K562 (cell line): ENCODE data around the gene ECSIT. TPM values are rescaled to one million over a fixed set of nuclear protein-coding genes. Genes with fewer than 3 reads are reported as not detected.

Experiments
- BACH1 ChIP-seq: fragments of 200-800 bp; sonication (Bioruptor generic); IDR thresholded peaks from 2 replicates; pipeline ENCODE4 v1.6.1; 2016; ENCODE audit warnings: missing genetic modification characterization, missing compliant biosample characterization
- CTBP1 ChIP-seq: fragments of 450-650 bp; IDR thresholded peaks from 2 replicates; pipeline ENCODE4 v1.6.1; 2016; ENCODE audit warnings: borderline replicate concordance
- DPF2 ChIP-seq: fragments of 450-650 bp; IDR thresholded peaks from 2 replicates; pipeline ENCODE4 v1.6.1; 2016
- E2F1 ChIP-seq: sonication (generic); formaldehyde crosslinking; IDR thresholded peaks from 2 replicates; pipeline ENCODE4 v1.8.1; 2023; ENCODE audit warnings: mild to moderate bottlenecking, missing genetic modification reagents, moderate library complexity
- FOXA3 ChIP-seq, 2 experiments: fragments of 450-650 bp in 1 of 2; sonication (generic) in 1 of 2; formaldehyde crosslinking; IDR thresholded peaks in 1 of 2; conservative IDR thresholded peaks in 1 of 2; 2 replicates each; pipeline versions ENCODE4 v1.4.0 to v1.8.0; 2020 to 2022; ENCODE audit warnings: mild to moderate bottlenecking in 2 of 2, missing genetic modification reagents in 1 of 2
- IRF2 ChIP-seq: sonication (generic); formaldehyde crosslinking; IDR thresholded peaks from 2 replicates; pipeline ENCODE4 v1.8.1; 2022; ENCODE audit warnings: mild to moderate bottlenecking, missing genetic modification reagents
- KDM1A ChIP-seq, 2 experiments: fragments of 450-650 bp; IDR thresholded peaks; 2 replicates each; pipeline ENCODE4 v1.6.1; 2016; ENCODE audit warnings: mild to moderate bottlenecking in 2 of 2
- MYC ChIP-seq, 2 experiments: fragments of 250-450 bp in 1 of 2; sonication (Bioruptor Pico) in 1 of 2; IDR thresholded peaks; 2 replicates each; pipeline versions ENCODE4 v1.5.1 to v1.6.1; 2012 to 2021; ENCODE audit warnings: low read depth in 2 of 2, borderline replicate concordance in 1 of 2, improper control_type of control experiment in 1 of 2, low read length in 1 of 2, mild to moderate bottlenecking in 1 of 2, moderate library complexity in 1 of 2
- PKNOX1 ChIP-seq: fragments of 450-650 bp; IDR thresholded peaks from 2 replicates; pipeline ENCODE4 v1.6.1; 2016
- RNF2 ChIP-seq: sonication (generic); IDR thresholded peaks from 2 replicates; pipeline ENCODE4 v1.6.1; 2016
- SAFB ChIP-seq: fragments of 200-400 bp; formaldehyde crosslinking; IDR thresholded peaks from 2 replicates; pipeline ENCODE4 v1.6.1; 2017; ENCODE audit warnings: low read depth, low read length, borderline replicate concordance
- SAP30 ChIP-seq: fragments of 200-600 bp; sonication (generic); IDR thresholded peaks from 2 replicates; pipeline ENCODE4 v1.6.1; 2012; ENCODE audit warnings: borderline replicate concordance, low read depth, mild to moderate bottlenecking, moderate library complexity, low read length, control low read depth, inconsistent platforms; ENCODE audit not compliant: insufficient read depth, poor library complexity, severe bottlenecking
- SIN3A ChIP-seq, 2 experiments: fragments of 150-350 bp in 1 of 2; IDR thresholded peaks; 2 replicates each; pipeline ENCODE4 v1.6.1; 2011 to 2016; ENCODE audit warnings: borderline replicate concordance in 2 of 2, low read depth in 2 of 2, low read length in 2 of 2, mild to moderate bottlenecking in 2 of 2, moderate library complexity in 2 of 2; ENCODE audit not compliant: control insufficient read depth in 1 of 2
- SMARCA5 ChIP-seq: fragments of 450-650 bp; IDR thresholded peaks from 2 replicates; pipeline ENCODE4 v1.6.1; 2016
- SOX6 ChIP-seq: fragments of 450-650 bp; IDR thresholded peaks from 2 replicates; pipeline ENCODE4 v1.6.1; 2014; ENCODE audit warnings: mild to moderate bottlenecking
- SRSF7 ChIP-seq: fragments of 200-400 bp; formaldehyde crosslinking; optimal IDR thresholded peaks from 2 replicates; pipeline ENCODE3; 2017; ENCODE audit warnings: mild to moderate bottlenecking, low read depth, low read length
- TARDBP ChIP-seq: fragments of 450-650 bp; IDR thresholded peaks from 2 replicates; pipeline ENCODE4 v1.6.1; 2016
- TEAD1 ChIP-seq, 2 experiments: fragments of 450-650 bp in 1 of 2; sonication (generic) in 1 of 2; formaldehyde crosslinking; IDR thresholded peaks; 2 replicates each; pipeline versions ENCODE4 v1.4.0 to v1.8.0; 2020 to 2022; ENCODE audit warnings: mild to moderate bottlenecking in 2 of 2, missing genetic modification reagents in 1 of 2
- ZBTB12 ChIP-seq: fragments of 250-450 bp; sonication (Bioruptor Pico); IDR thresholded peaks from 2 replicates; pipeline ENCODE4 v1.4.0; 2020
- ZBTB7A ChIP-seq: IDR thresholded peaks from 2 replicates; pipeline ENCODE4 v1.6.1; 2011; ENCODE audit warnings: low read depth, mild to moderate bottlenecking, low read length, moderate library complexity, borderline replicate concordance; ENCODE audit not compliant: control insufficient read depth
- polyA plus RNA-seq, 8 experiments: library from polyadenylated mRNA; depleted of rRNA in 4 of 8; stranded (reverse) in 5 of 8; unstranded in 3 of 8; fragments of >200 nt; fragmentation: Nextera tagmentation in 2 of 8; fragmentation: Illumina TruSeq in 1 of 8; extraction: Ambion mirVana in 2 of 8; extraction: Trizol in 1 of 8; gene quantifications; 2 replicates each; pipeline versions ENCODE4 v1.2.1 to v1.2.3, GENCODE V29; 2011 to 2014; ENCODE audit warnings: inconsistent platforms in 1 of 8, missing spikeins in 1 of 8
- total RNA-seq, 7 experiments: library from RNA; depleted of rRNA in 6 of 7; stranded (reverse); fragments of >200 nt in 6 of 7; fragmentation: Illumina TruSeq in 2 of 7; extraction: Trizol in 2 of 7; gene quantifications; 2 replicates each; pipeline versions ENCODE4 v1.2.1 to v1.2.3, GENCODE V29; 2011 to 2021; ENCODE audit warnings: low replicate concordance in 1 of 7
- TF ChIP-seq, protein P1 (sequence below): sonication (generic); formaldehyde crosslinking; IDR thresholded peaks from 2 replicates; pipeline ENCODE4 v1.5.0; 2020; ENCODE audit warnings: missing genetic modification reagents
- TF ChIP-seq, protein P2 (sequence below): fragments of 450-650 bp; formaldehyde crosslinking; IDR thresholded peaks from 2 replicates; pipeline ENCODE4 v1.4.0; 2020; ENCODE audit warnings: mild to moderate bottlenecking

The ECSIT gene
- total and polyA plus RNA-seq, 9 of the 15 experiments (the other 6 are each of a cell fraction or from before 2014, with no cell fraction given): 1.1 to 82.5 (median 43.9) TPM

GRCh38 chr19:11479090-11479897 lies 49.6 kb downstream of the ECSIT start (continued):
- TF ChIP-seq SRSF7 (no peak), BACH1 (tag) (no peak), SOX6 (0 out of 2 replicates have a peak, but pooled peaks have one; percentile 15), KDM1A (IDR thresholded peaks at IDR 0.05) (peak; percentile 75 to 86), RNF2 (no peak), MYC (IDR thresholded peaks at IDR 0.05; ENCODE audit: low read depth, low read length) (peak; percentile 55; the same call in 1 of the 2 replicates), MYC (CRISPR knock-in tag; IDR thresholded peaks at IDR 0.05; ENCODE audit: borderline replicate concordance, low read depth) (no peak), TEAD1 (CRISPR knock-in tag; IDR thresholded peaks at IDR 0.05) (0 out of 4 replicates have a peak, but pooled peaks of 1 of the 2 experiments have one; percentile 46), E2F1 (CRISPR knock-in tag) (peak; percentile 87; the same call in 1 of the 2 replicates), TARDBP (no peak), DPF2 (peak; percentile 35; the same call in 1 of the 2 replicates), SMARCA5 (peak; percentile 82), ZBTB7A (peak; percentile 77), CTBP1 (peak; percentile 84), IRF2 (CRISPR knock-in tag) (no peak), ZBTB12 (CRISPR knock-in tag) (no peak), SIN3A (IDR thresholded peaks at IDR 0.05; ENCODE audit: borderline replicate concordance in 2 of 2, control insufficient read depth in 1 of 2, low read depth in 2 of 2, low read length in 2 of 2) (peak; percentile 91 to 99), SAP30 (peak; percentile 69), PKNOX1 (peak; percentile 57; the same call in 1 of the 2 replicates), SAFB (peak; percentile 53; the same call in 1 of the 2 replicates), FOXA3 (CRISPR knock-in tag; conservative IDR thresholded peaks at IDR 0.05 in 1 of 2, IDR thresholded peaks at IDR 0.05 in 1 of 2) (no peak)
- TF ChIP-seq, protein P1, sequence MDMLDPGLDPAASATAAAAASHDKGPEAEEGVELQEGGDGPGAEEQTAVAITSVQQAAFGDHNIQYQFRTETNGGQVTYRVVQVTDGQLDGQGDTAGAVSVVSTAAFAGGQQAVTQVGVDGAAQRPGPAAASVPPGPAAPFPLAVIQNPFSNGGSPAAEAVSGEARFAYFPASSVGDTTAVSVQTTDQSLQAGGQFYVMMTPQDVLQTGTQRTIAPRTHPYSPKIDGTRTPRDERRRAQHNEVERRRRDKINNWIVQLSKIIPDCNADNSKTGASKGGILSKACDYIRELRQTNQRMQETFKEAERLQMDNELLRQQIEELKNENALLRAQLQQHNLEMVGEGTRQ: peak; percentile 23; the same call in 1 of the 2 replicates
- TF ChIP-seq, protein P2, sequence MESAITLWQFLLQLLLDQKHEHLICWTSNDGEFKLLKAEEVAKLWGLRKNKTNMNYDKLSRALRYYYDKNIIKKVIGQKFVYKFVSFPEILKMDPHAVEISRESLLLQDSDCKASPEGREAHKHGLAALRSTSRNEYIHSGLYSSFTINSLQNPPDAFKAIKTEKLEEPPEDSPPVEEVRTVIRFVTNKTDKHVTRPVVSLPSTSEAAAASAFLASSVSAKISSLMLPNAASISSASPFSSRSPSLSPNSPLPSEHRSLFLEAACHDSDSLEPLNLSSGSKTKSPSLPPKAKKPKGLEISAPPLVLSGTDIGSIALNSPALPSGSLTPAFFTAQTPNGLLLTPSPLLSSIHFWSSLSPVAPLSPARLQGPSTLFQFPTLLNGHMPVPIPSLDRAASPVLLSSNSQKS: no peak
